Tibial artery (tissue), 4 donors: ENCODE measurements around the gene C11orf98.
A peak's percentile ranks its signal among the peaks of the same experiment; 100 is the strongest.
"Not testable (repeated sequence)": the region's sequence is repeated elsewhere in the genome, so short reads cannot be mapped to it uniquely, and the experiment has no call there.

Source experiments
- DNase-seq, 2 donors: peaks; one replicate each; pipeline ENCODE4 v3.0.0-alpha.2; 2019
- H3K27ac ChIP-seq, 2 donors: fragments of 200-600 bp; sonication (generic) in 1 of 2; 1 replicate in 1 of 2; 2 replicates in 1 of 2; pipeline ENCODE4 v1.5.1; 2018 to 2019; ENCODE audit warnings: mild to moderate bottlenecking in 1 of 2
- H3K27me3 ChIP-seq, 2 donors: fragments of 200-600 bp; sonication (generic) in 1 of 2; one replicate each; pipeline versions ENCODE4 v1.5.1 to v1.6.0; 2016 to 2019
- H3K36me3 ChIP-seq, 3 donors: fragments of 200-600 bp; sonication (generic) in 2 of 3; one replicate each; pipeline ENCODE4 v1.5.1; 2016 to 2019; ENCODE audit warnings: mild to moderate bottlenecking in 2 of 3
- H3K4me1 ChIP-seq, 4 donors: fragments of 200-600 bp; sonication (generic) in 2 of 4; 1 replicate in 3 of 4; 2 replicates in 1 of 4; pipeline ENCODE4 v1.5.1; 2016 to 2019
- H3K4me3 ChIP-seq, 2 donors: fragments of 200-600 bp; sonication (generic) in 1 of 2; 1 replicate in 1 of 2; 2 replicates in 1 of 2; pipeline ENCODE4 v1.5.1; 2018 to 2019; ENCODE audit warnings: mild to moderate bottlenecking in 2 of 2
- H3K9me3 ChIP-seq, 3 donors: fragments of 200-600 bp; sonication (generic) in 1 of 3; one replicate each; pipeline ENCODE4 v1.5.1; 2016 to 2019
- intact Hi-C: fragments of 100-400 bp; cut with DNase I; formaldehyde crosslinking; loops from one replicate; pipeline ENCODE4 v1.15.0; 2023; ENCODE audit warnings: low total_unique reads
- TF ChIP-seq, protein P1 (sequence below), 2 experiments: fragments of 200-600 bp in 1 of 2; fragments of 450-650 bp in 1 of 2; IDR thresholded peaks; one replicate each; pipeline ENCODE4 v1.5.1; 2017 to 2019; ENCODE audit warnings: antibody characterized with exemption in 2 of 2, mild to moderate bottlenecking in 1 of 2, moderate library complexity in 1 of 2

C11orf98 gene

GRCh38 chr11:62705880-62706849, 41.2 kb upstream of the C11orf98 start:
- Histone ChIP-seq H3K4me3 (peak overlapping the region; percentile 61 to 71), H3K36me3 (peaks cover 8 to 19% (median 9%) of the 10 kb centered on the region in 3 donors), H3K4me1 (peaks cover 0 to 40% (median 35%) of the 10 kb centered on the region in 4 donors), H3K9me3 (no peaks in the 10 kb centered on the region), H3K27ac (peak overlapping the region; percentile 68 to 85), H3K27me3 (no peaks in the 10 kb centered on the region)
- DNase-seq, result peak; percentile 93 to 97
- TF ChIP-seq, protein P1, sequence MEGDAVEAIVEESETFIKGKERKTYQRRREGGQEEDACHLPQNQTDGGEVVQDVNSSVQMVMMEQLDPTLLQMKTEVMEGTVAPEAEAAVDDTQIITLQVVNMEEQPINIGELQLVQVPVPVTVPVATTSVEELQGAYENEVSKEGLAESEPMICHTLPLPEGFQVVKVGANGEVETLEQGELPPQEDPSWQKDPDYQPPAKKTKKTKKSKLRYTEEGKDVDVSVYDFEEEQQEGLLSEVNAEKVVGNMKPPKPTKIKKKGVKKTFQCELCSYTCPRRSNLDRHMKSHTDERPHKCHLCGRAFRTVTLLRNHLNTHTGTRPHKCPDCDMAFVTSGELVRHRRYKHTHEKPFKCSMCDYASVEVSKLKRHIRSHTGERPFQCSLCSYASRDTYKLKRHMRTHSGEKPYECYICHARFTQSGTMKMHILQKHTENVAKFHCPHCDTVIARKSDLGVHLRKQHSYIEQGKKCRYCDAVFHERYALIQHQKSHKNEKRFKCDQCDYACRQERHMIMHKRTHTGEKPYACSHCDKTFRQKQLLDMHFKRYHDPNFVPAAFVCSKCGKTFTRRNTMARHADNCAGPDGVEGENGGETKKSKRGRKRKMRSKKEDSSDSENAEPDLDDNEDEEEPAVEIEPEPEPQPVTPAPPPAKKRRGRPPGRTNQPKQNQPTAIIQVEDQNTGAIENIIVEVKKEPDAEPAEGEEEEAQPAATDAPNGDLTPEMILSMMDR (IDR thresholded peaks at IDR 0.05), result no peak
- intact Hi-C loops, result loop anchor here (10.0 kb wide), 1 partner anchor 91 kb away; the partner anchor contains the start of genes EML3 and ROM1

DNA sequence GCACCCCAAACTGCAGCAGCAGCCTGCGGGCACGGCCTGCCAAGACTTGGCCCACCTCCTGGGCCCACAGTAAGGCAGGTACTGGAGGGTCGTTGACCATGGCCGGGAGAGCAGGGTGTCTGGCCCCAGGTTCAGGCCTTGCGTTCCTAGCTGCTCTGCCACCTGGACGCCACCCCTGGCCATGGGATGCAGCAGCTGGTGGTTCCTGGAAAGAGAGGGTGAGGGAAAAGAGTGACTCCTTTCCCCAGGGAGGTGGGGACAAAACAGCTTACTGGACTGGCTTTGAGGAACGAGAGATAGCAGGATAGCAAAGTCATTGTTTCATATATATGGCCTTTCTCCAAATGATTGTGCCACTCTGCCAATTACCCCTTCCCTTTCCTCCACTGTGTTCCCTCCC, 40.4 kb upstream of the C11orf98 start:
- TF ChIP-seq, protein P1 (IDR thresholded peaks at IDR 0.05), result no peak
- Histone ChIP-seq H3K9me3 (no peaks in the 10 kb centered on the region), H3K27ac (peak overlapping the region; percentile 68 to 85), H3K27me3 (no peaks in the 10 kb centered on the region), H3K4me3 (peak overlapping the region; percentile 61 to 71), H3K36me3 (peaks cover under 1 to 19% (median 2%) of the 10 kb centered on the region in 3 donors), H3K4me1 (peaks cover 0 to 39% (median 34%) of the 10 kb centered on the region in 4 donors)
- intact Hi-C loops, result loop anchor here (10.0 kb wide), 1 partner anchor 91 kb away; the partner anchor contains the start of genes EML3 and ROM1
- DNase-seq, result no peak

GRCh38 chr11:62703921-62704320, 38.9 kb upstream of the C11orf98 start:
- intact Hi-C loops, result loop anchor here (10.0 kb wide), 1 partner anchor 89 kb away; the partner anchor contains the start of genes EML3 and ROM1
- peaks cover 0 to 29% (median 26%) of the 10 kb centered on the region in 4 donors for H3K4me1 ChIP-seq
- H3K27me3 ChIP-seq, result not testable (repeated sequence)

DNA sequence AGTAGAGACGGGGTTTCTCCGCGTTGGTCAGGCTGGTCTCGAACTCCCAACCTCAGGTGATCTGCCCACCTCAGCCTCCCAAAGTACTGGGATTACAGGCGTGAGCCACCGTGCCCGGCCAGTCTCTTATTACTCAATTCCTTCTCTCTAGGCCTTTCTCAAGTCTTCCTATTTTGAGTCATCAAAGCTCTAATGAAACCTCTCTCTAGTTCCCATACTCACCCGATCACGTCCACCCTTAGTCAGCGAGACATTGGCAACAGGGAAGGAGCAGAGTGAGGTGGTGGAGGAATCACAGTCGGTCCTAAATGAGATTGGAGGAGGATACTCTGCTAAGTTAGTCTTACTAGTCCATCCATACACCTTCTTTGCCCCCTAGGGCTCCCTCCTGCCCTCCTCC, 37.2 kb upstream of the C11orf98 start:
- Histone ChIP-seq H3K9me3 (no peaks in the 10 kb centered on the region), H3K36me3 (peaks cover 0 to 21% (median 0%) of the 10 kb centered on the region in 3 donors), H3K27me3 (no peaks in the 10 kb centered on the region), H3K4me1 (peaks cover 0 to 17% (median 15%) of the 10 kb centered on the region in 4 donors), H3K27ac (no peak overlapping the region), H3K4me3 (no peak overlapping the region)
- intact Hi-C loops, result loop anchor here (10.0 kb wide), 1 partner anchor 87 kb away; the partner anchor contains the start of genes EML3 and ROM1
- DNase-seq, result no peak
- TF ChIP-seq, protein P1 (IDR thresholded peaks at IDR 0.05), result no peak

More at GRCh38 chr11:62703921-62704320, 38.9 kb upstream of the C11orf98 start:
- H3K36me3 ChIP-seq, result peaks cover 0 to 21% (median 0%) of the 10 kb centered on the region in 3 donors
- not testable (repeated sequence) for H3K27ac ChIP-seq, H3K9me3 ChIP-seq, DNase-seq, H3K4me3 ChIP-seq

GRCh38 chr11:62694455-62695167, 29.6 kb upstream of the C11orf98 start:
- H3K27ac ChIP-seq, result no peak overlapping the region
- H3K36me3 ChIP-seq, result peaks cover 23 to 47% (median 30%) of the 10 kb centered on the region in 3 donors
- no peak overlapping the region for H3K4me3 ChIP-seq
- H3K9me3 ChIP-seq, result no peaks in the 10 kb centered on the region
- peaks cover 0 to 7% (median 0%) of the 10 kb centered on the region in 4 donors for H3K4me1 ChIP-seq
- DNase-seq, result peak; percentile 86 to 88
- H3K27me3 ChIP-seq, result no peaks in the 10 kb centered on the region
- intact Hi-C loops, result loop anchor here (10.0 kb wide), 1 partner anchor 300 kb away; no protein-coding TSS in a partner anchor
- TF ChIP-seq, protein P1 (IDR thresholded peaks at IDR 0.05), result peak; percentile 76 to 87

DNA sequence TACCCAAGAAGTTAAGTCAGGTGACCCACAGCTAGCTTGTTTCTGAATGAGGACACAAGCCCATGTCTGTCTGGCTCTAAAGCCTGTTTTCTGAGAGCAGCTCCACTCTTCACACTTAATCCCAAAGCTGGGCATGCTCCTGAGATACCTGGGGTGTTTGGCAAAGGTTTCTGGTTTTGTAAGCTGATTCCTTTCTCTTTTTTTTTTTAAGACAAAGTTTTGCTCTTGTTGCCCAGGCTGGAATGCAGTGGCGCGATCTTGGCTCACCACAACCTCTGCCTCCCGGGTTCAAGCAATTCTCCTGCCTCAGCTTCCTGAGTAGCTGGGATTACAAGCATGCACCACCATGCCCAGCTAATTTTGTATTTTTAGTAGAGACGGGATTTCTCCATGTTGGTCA, 28.6 kb upstream of the C11orf98 start:
- H3K9me3 ChIP-seq, H3K4me3 ChIP-seq, H3K27ac ChIP-seq, DNase-seq, H3K27me3 ChIP-seq: not testable (repeated sequence)
- Histone ChIP-seq H3K36me3 (peaks cover 23 to 48% (median 30%) of the 10 kb centered on the region in 3 donors), H3K4me1 (peaks cover 0 to 11% (median 0%) of the 10 kb centered on the region in 4 donors)
- intact Hi-C loops, result loop anchor here (10.0 kb wide), 1 partner anchor 299 kb away; no protein-coding TSS in a partner anchor
